ENCODE results near the gene KRTAP5-3. TPM values are rescaled to one million over a fixed set of nuclear protein-coding genes. Genes with fewer than 3 reads are reported as not detected.
"Not testable (repeated sequence)": the region's sequence is repeated elsewhere in the genome, so short reads cannot be mapped to it uniquely, and the experiment has no call there.

KRTAP5-3 gene
- not detected in 2 replicates for total RNA-seq (2014; rRNA removed; shearing (Covaris generic))

DNA sequence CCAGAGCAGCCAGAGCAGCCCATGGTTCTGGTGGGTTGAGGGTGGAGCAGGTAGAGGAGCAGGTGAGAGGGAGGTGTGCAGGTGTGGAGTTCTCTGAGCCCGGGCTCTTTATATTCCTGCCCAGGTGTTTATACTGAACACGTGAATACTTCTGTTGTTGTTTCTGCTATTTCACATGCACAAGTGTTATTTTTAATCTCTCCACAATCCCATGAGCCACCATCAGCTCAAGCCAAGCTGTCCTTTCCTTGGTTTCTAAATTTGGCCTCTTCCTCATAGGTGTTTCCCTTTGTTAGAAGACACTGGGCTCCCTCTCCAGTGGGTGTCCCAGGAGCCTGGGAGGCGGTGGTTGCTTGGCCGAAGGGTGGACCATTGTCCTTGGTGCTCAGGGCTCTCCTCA is at the start of gene KRTAP5-3:
Gene KRTAP5-3 (minus strand): TSS at position 101 of the 400 bp plus-strand sequence. CDS start 78 bp downstream, at position 23.
- no peak for DNase-seq (ENCODE audit: low read depth)

GRCh38 chr11:1656670-1657069 is 48.4 kb upstream of the KRTAP5-3 start:
- DNase-seq (ENCODE audit: low read depth): no peak

DNA sequence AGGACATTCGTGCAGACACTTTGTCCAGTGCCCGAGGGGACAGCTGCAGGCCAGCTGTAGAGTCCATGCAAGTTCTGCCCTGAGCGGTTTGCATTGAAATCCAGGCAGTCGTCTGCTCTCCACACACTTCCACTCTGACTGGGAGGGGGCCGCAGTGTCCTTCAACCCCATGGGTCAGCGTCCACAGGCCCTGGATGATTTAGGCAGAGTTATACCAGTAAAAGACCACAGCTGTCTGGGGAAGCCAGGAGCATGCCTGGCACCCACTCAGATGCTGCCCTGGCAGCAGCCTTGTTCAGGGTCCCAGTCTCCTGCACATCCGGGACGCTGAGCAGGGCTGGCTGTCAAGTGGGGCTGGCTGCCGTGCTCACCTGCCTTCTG is 47.8 kb upstream of the KRTAP5-3 start:
- no peak for DNase-seq (ENCODE audit: low read depth)

- no peak for DNase-seq (ENCODE audit: low read depth)
Measured at GRCh38 chr11:1655168-1656060, 47.2 kb upstream of the KRTAP5-3 start.

DNA sequence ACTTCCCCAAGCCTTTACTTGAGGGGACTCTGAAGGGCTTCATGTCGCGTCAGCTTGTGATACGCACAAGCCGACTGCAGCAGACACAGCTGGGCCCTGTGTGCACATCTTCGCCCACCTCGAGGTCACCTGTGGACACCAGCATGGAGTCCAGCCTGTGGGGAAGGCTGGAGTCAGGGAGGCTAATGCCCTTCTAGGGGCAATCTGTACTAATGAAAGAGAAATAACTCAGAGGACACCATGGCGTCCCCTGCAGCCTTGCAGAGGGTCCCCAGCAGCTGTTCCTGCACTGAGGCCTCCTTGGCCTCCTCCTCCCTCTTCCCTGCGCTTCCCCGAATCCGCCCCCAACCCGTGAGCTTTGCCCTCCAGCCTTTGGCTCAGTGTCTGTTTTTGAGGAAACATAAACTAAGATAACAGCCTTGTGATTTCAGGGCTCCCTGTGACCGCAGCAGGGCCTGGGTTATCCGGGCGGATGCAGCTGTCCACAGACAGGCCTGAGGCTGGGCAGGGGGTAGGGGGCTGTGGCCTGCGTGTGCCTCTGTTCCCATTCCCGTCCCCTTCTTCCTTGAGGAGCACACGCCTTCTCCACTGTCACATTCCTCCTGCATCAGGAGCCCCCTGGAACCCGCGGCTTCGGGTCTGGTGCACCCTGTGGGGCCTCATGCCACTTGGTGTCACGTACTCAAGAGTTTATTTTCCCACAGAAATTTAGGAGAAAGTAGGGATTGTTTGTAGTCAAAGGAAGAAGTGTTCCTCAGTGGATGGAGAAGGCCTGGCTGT is 46.3 kb upstream of the KRTAP5-3 start:
- no peak for DNase-seq (ENCODE audit: low read depth)

- DNase-seq (ENCODE audit: low read depth): no peak
Measured at GRCh38 chr11:1653541-1654387, 45.5 kb upstream of the KRTAP5-3 start.

DNA sequence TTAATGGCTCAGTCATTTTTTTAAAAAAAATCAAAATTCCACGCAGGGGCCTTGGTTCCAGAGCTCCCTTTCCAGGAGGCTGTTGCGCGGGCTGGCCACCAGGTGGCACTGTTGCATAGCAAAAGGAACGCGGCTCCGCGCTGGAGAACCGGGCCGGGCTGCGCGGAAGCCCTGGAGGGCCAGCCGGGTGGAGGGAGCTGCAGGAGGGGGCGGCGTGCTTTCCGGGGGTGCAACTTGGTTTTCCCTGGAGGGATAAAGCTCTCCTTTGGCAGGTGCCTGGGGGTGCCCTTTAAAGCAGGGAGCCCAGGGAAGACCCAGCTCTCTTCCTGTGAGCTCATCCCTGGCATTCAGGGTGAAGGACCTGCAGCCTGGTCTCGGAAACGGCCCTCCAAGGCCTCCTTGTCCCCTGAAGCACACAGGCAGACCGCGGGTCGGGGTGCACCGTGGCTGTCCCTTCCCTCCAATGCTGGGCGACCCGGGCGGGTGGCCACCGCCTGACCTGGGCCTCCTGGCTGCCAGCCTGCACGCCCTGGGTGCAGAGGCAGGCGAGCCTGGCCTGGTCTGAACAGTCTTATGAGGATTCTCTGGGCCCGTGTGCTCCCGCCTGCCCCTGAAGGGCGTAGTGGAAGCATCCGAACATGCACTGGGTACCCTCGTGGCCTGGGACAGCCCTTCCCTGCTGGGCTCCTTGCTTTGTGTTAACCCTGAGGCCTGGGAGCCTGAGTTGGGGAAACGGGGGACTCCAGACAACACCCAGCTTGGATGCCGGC is 44.7 kb upstream of the KRTAP5-3 start:
- DNase-seq (ENCODE audit: low read depth): peak; percentile 22

DNA sequence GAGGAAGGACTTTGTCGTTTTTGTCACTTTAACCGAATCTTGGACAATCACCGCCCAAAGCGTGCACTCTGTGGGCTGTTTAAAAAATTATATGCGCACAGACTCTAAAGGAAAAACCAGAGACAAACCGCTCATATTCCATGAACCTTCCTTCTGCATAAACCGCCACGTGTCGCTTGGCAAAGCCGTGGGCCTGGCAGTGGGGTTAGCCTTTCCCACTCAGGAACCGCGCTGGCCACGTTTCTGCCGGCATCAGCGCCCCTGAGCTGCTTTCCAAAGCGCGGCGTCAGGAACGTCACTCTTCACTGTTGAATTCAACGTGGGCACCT is 44.1 kb upstream of the KRTAP5-3 start:
- no peak for DNase-seq (ENCODE audit: low read depth)

GRCh38 chr11:1652026-1652425 is 43.8 kb upstream of the KRTAP5-3 start:
- DNase-seq (ENCODE audit: low read depth): no peak

DNA sequence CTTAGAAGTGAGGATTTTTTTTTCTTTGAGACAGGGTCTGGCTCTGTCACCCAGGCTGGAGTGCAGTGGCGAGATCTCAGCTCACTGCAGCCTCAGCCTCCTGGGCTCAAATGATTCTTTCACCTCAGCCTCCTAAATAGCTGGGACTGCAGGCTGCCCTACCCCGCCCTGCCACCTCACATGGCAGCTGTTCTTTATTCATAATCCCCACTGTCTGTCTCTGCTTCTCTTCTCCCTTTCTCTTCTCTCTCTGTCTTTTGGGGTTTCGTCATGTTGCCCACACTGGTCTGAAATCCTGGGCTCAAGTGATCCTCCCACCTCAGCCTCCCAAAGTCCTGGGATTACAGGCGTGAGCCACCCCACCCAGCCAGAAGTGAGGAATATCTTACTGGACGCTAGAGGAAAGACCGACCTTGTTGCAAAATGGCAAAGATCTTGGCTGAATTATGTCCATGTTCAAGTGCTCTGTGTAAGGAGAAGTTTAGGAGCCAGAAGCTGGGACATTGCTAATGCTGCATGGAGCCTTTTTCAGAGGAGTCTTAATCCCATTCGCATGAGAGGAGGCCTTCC is 43.2 kb upstream of the KRTAP5-3 start:
- DNase-seq (ENCODE audit: low read depth): no peak

DNA sequence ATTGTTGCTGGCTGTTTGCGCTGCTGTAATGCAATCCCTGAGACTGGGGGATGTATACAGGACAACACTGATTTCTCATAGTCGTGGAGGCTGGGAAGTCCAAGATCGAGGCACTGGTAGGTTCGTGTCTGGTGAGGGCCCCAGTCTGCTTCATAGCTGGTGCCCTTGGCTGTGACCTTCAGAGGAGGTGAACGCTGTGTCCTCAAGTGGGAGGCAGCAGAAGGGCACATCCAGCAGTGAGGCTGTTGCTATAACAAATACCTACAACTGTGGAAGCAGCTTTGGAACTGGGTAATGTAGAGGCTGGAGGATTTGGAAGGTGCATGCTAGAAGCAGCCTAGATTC is 42.6 kb upstream of the KRTAP5-3 start:
- no peak for DNase-seq (ENCODE audit: low read depth)

GRCh38 chr11:1650034-1650917 is 42.0 kb upstream of the KRTAP5-3 start:
- no peak for DNase-seq (ENCODE audit: low read depth)

GRCh38 chr11:1648653-1649420 is 40.6 kb upstream of the KRTAP5-3 start:
- no peak for DNase-seq (ENCODE audit: low read depth)

DNA sequence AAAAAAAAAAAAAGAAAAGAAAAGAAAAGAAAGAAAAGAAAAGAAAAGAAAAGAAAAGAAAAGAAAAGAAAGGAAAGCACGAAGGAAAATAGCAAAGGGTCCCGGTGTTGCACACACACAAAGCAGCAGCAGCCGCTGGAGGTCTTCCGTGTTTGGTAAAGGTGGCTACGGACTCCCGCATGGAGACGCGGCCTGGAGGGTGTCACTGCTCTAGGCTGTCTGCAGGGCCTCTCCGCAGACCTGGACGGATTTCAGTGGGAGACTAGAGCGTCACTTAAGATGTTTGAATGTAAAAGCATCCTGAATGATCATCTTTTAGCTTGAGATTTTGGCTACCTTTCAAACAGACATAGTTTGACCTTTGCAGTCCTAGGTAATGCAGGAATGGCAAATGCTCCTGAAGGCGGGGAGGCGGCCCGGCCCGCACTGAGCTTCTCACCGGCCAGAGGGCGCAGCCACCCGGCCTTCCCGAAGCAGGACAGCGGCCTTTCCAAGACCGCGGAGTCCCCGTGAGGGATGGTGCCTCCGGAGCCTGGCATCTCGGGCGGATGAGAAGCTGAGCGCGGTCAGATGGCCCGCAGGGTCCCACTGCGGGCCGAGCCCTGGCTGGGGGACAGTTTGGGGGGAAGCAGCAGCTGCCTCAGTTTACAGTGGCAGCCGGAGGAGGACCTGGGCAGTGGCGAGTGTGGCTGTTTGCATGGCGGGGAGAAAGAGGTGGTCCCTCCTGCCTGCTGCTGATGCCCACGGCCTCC is 39.8 kb upstream of the KRTAP5-3 start:
- DNase-seq (ENCODE audit: low read depth): no peak

DNA sequence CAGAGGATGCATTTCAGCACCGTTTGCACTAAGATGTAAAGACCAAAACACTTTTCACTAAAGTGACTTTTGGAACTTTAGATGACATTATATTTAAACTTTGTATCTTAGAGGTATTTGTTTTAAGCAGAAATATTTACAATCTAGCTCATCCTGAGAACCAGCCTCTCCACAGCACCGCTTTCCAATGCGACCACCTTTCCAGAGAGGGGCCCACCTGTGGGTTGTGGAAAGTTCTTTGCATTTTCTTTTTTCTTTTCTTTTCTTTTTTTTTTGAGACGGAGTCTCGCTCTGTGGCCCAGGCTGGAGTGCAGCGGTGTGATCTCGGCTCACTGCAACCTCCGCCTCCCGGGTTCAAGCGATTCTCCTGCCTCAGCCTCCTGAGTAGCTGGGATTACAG is 38.3 kb upstream of the KRTAP5-3 start:
- DNase-seq (ENCODE audit: low read depth): not testable (repeated sequence)

DNA sequence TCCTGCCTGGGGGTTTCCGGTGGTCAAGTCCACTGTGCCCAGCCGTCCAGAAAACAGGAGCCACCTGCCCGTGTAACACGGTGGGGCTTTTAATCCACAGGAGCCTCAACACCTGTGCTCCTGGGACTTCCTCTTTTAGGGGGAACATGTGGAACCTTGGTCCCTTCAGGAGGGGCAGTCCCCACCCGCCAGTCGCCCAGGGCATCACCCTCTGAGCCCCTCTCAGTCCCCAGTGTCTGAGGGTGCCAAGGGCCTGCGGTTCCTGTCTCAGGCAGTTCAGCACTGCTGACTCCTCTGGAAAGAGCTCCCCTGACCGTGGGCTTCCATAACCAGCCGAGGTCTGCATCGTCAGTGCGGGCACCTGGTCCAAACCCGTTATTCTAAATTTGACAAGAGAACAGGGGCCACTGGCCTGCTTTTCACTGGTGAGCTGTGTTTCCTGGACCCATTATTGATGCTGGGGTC is 37.1 kb upstream of the KRTAP5-3 start:
- DNase-seq (ENCODE audit: low read depth): no peak

- no peak for DNase-seq (ENCODE audit: low read depth)
Measured at GRCh38 chr11:1644601-1645356, 36.5 kb upstream of the KRTAP5-3 start.
